PC-3 (cell line): Measurements from ENCODE around the gene ROS1. TPM values are rescaled to one million over a fixed set of nuclear protein-coding genes. Genes with fewer than 3 reads are reported as not detected.

Source experiments
- ATAC-seq: fragments of 200-7000 bp; cut with Tn5 transposase; 2 replicates; pipeline ENCODE4 v1.9.1; 2020; ENCODE audit warnings: mild to moderate bottlenecking, moderate library complexity
- BruUV-seq: library from RNA; stranded (reverse); fragments of 400-500 nt; replicated peaks from 2 replicates; lab custom pipeline; 2021; lab: Mats Ljungman, UMichigan
- CTCF ChIA-PET: fragments of 300-600 bp; sonication (Branson Sonifier 250); formaldehyde crosslinking; loops from one replicate; lab custom pipeline; 2022; ENCODE audit warnings: antibody characterized with exemption; lab: Charles Lee
- POLR2A ChIA-PET: fragments of 300-600 bp; sonication (Branson Sonifier 250); formaldehyde crosslinking; loops from one replicate; lab custom pipeline; 2022; ENCODE audit warnings: antibody characterized with exemption; ENCODE audit not compliant: unreplicated experiment; lab: Charles Lee
- DNase-seq: peaks from one replicate; pipeline ENCODE4 v3.0.0-alpha.2; 2015
- H2AFZ ChIP-seq: fragments of 300-600 bp; sonication (generic); 2 replicates; pipeline ENCODE4 v1.6.0; 2016; ENCODE audit warnings: antibody characterized with exemption, low read length
- H3F3A ChIP-seq: fragments of 300-600 bp; sonication (generic); one replicate; pipeline ENCODE4 v1.6.0; 2017; ENCODE audit warnings: antibody characterized with exemption, low read length, control low read depth, mild to moderate bottlenecking; ENCODE audit not compliant: unreplicated experiment
- H3K27ac ChIP-seq: fragments of 300-600 bp; sonication (generic); 2 replicates; pipeline ENCODE4 v1.5.1; 2016; ENCODE audit warnings: mild to moderate bottlenecking, low read length
- H3K27me3 ChIP-seq: fragments of 300-600 bp; sonication (generic); 2 replicates; pipeline ENCODE4 v1.6.1; 2016; ENCODE audit warnings: low read length, mixed read lengths
- H3K36me3 ChIP-seq: fragments of 300-600 bp; sonication (generic); 2 replicates; pipeline ENCODE4 v1.6.1; 2016; ENCODE audit warnings: low read depth, mixed run types, low read length, mixed read lengths
- H3K4me1 ChIP-seq: fragments of 300-600 bp; sonication (generic); 2 replicates; pipeline ENCODE4 v1.5.1; 2016; ENCODE audit warnings: low read length; ENCODE audit not compliant: insufficient read depth
- H3K4me2 ChIP-seq: fragments of 300-600 bp; sonication (generic); 2 replicates; pipeline ENCODE4 v1.6.0; 2016; ENCODE audit warnings: low read length
- H3K4me3 ChIP-seq: fragments of 300-600 bp; sonication (generic); 2 replicates; pipeline ENCODE4 v1.5.1; 2016; ENCODE audit warnings: mild to moderate bottlenecking, low read length, mixed read lengths
- H3K79me2 ChIP-seq: fragments of 300-600 bp; sonication (generic); 2 replicates; pipeline ENCODE4 v1.6.1; 2017; ENCODE audit warnings: low read length, mixed read lengths
- H3K9ac ChIP-seq: fragments of 300-600 bp; sonication (generic); 2 replicates; pipeline ENCODE4 v1.6.0; 2016; ENCODE audit warnings: mild to moderate bottlenecking, low read length
- H3K9me2 ChIP-seq: fragments of 300-600 bp; sonication (generic); replicated peaks from 2 replicates; pipeline ENCODE4 v1.6.1; 2016; ENCODE audit warnings: mixed run types, low read length, mixed read lengths
- H3K9me3 ChIP-seq: fragments of 300-600 bp; sonication (generic); 2 replicates; pipeline ENCODE4 v1.6.1; 2016; ENCODE audit warnings: low read length, mixed read lengths
- H4K20me1 ChIP-seq: fragments of 300-600 bp; sonication (generic); 2 replicates; pipeline ENCODE4 v1.6.1; 2016; ENCODE audit warnings: low read length, mixed read lengths
- CTCF ChIP-seq: fragments of 300-600 bp; sonication (generic); conservative IDR thresholded peaks from 2 replicates; pipeline ENCODE4 v1.5.1; 2017; ENCODE audit warnings: antibody characterized with exemption, low read depth, mild to moderate bottlenecking, low read length
- EZH2 ChIP-seq: fragments of 300-600 bp; sonication (generic); IDR thresholded peaks from one replicate; pipeline ENCODE4 v1.6.1; 2017; ENCODE audit warnings: antibody characterized with exemption, mild to moderate bottlenecking, low read length; ENCODE audit not compliant: unreplicated experiment
- EZH2phosphoT487 ChIP-seq: fragments of 300-600 bp; sonication (generic); IDR thresholded peaks from 2 replicates; pipeline ENCODE4 v1.6.1; 2018; ENCODE audit warnings: mild to moderate bottlenecking, antibody characterized with exemption, low read length, borderline replicate concordance
- intact Hi-C: fragments of 100-400 bp; cut with micrococcal nuclease; formaldehyde crosslinking; loops from 2 replicates; pipeline ENCODE4 v1.9.0; 2023
- total RNA-seq: library from RNA; depleted of rRNA; stranded (reverse); fragments of >200 nt; gene quantifications from 2 replicates; pipeline ENCODE4 v1.2.3, GENCODE V29; 2014

ROS1 gene
- total RNA-seq, 1 experiment from 2014 or later = 0.07 TPM

- peak; percentile 81 for TF ChIP-seq CTCF
- no peak for TF ChIP-seq EZH2phosphoT487
- no peak for TF ChIP-seq EZH2
- no peaks in the 10 kb centered on the region for H3K9me2 ChIP-seq
- peak overlapping the region; percentile 79 for H3K27ac ChIP-seq
- peak overlapping the region; percentile 69; the same call in 1 of the 2 replicates for H2AFZ ChIP-seq
- no peaks in the 10 kb centered on the region for H3K79me2 ChIP-seq
- intact Hi-C loops = loop anchor here (1.0 to 10.0 kb wide), 8 partner anchors 33 to 225 kb away; partner anchors contain the start of genes DCBLD1 and NUS1
- H3F3A ChIP-seq = peaks cover 3% of the 10 kb centered on the region
- H3K4me3 ChIP-seq = no peak overlapping the region; the same call in 1 of the 2 replicates
- ChIA-PET CTCF (interaction anchor here (0.6 to 1.4 kb wide), 8 partner anchors 45 to 462 kb away, joined by 3 to 6 read pairs (median 4); partner anchors contain the start of gene GOPC), POLR2A (no interaction called here)
- no peaks in the 10 kb centered on the region for H3K9me3 ChIP-seq
- no peaks in the 10 kb centered on the region; the same call in 1 of the 2 replicates for H3K36me3 ChIP-seq
- H3K4me1 ChIP-seq = peaks cover 36% of the 10 kb centered on the region
- H3K9ac ChIP-seq = peak overlapping the region; percentile 20; the same call in 1 of the 2 replicates
- ATAC-seq (no peak), DNase-seq (peak; percentile 77)
- peak overlapping the region; percentile 62 for H3K4me2 ChIP-seq
- H4K20me1 ChIP-seq = no peaks in the 10 kb centered on the region
- H3K27me3 ChIP-seq = no peaks in the 10 kb centered on the region
- BruUV-seq = no TSS peak
These were observed 24.1 kb upstream of the ROS1 start for GRCh38 chr6:117449549-117450439.

GRCh38 chr6:117448732-117449485, 23.2 kb upstream of the ROS1 start:
- H3K4me2 ChIP-seq = peak overlapping the region; percentile 62
- no peaks in the 10 kb centered on the region for H3K9me3 ChIP-seq
- no peaks in the 10 kb centered on the region for H3K27me3 ChIP-seq
- TF ChIP-seq CTCF (no peak), EZH2 (no peak), EZH2phosphoT487 (no peak)
- no peaks in the 10 kb centered on the region; the same call in 1 of the 2 replicates for H3K36me3 ChIP-seq
- ChIA-PET POLR2A (interaction anchor here (0.6 kb wide), 1 partner anchor 21 kb away, joined by 4 read pairs; no protein-coding TSS in a partner anchor), CTCF (interaction anchor here (1.2 to 1.4 kb wide), 2 partner anchors 67 to 153 kb away, joined by 3 to 5 read pairs; partner anchors contain the start of gene GOPC)
- peak overlapping the region; percentile 69; the same call in 1 of the 2 replicates for H2AFZ ChIP-seq
- ATAC-seq = peak; percentile 93
- H3K27ac ChIP-seq = peak overlapping the region; percentile 79
- no peaks in the 10 kb centered on the region for H4K20me1 ChIP-seq
- no peaks in the 10 kb centered on the region for H3K9me2 ChIP-seq
- DNase-seq = peak; percentile 91
- H3K79me2 ChIP-seq = no peaks in the 10 kb centered on the region
- H3F3A ChIP-seq = peaks cover 3% of the 10 kb centered on the region
- H3K9ac ChIP-seq = peak overlapping the region; percentile 20
- peak overlapping the region; percentile 25; the same call in 1 of the 2 replicates for H3K4me3 ChIP-seq
- BruUV-seq = TSS peak; percentile 67
- intact Hi-C loops = loop anchor here (1.0 to 10.0 kb wide), 6 partner anchors 44 to 226 kb away; partner anchors contain the start of gene NUS1
- H3K4me1 ChIP-seq = peaks cover 36% of the 10 kb centered on the region
